Stimulated activated CD4-positive, alpha-beta T cell treated with anti-CD3 and anti-CD28 coated beads, Interleukin-15, amount 100 ng/mL, for 24 hours (primary cell): ENCODE data around the gene RALGAPA2.

Source experiments
- DNase-seq: peaks from one replicate; pipeline ENCODE4 v3.0.0-alpha.2; 2020

The RALGAPA2 gene

GRCh38 chr20:20712474-20713243, at the start of gene RALGAPA2:
TSS of gene RALGAPA2 (minus strand) at chr20:20712644. CDS start at chr20:20712480, 164 bp downstream.
- DNase-seq, result peak; percentile 97

GRCh38 chr20:20761301-20761700, 48.9 kb upstream of the RALGAPA2 start:
- no peak for DNase-seq

- DNase-seq, result no peak
Observed at GRCh38 chr20:20759132-20759531, 46.7 kb upstream of the RALGAPA2 start.

GRCh38 chr20:20755674-20756319, 43.4 kb upstream of the RALGAPA2 start:
- DNase-seq, result no peak

GRCh38 chr20:20755231-20755630, 42.8 kb upstream of the RALGAPA2 start:
- DNase-seq, result no peak

GRCh38 chr20:20754714-20755113, 42.3 kb upstream of the RALGAPA2 start:
- DNase-seq, result no peak

GRCh38 chr20:20752712-20753111, 40.3 kb upstream of the RALGAPA2 start:
- DNase-seq, result no peak

GRCh38 chr20:20747298-20747697, 34.9 kb upstream of the RALGAPA2 start:
- DNase-seq, result no peak

GRCh38 chr20:20744170-20744725, 31.8 kb upstream of the RALGAPA2 start:
- no peak for DNase-seq

- DNase-seq, result no peak
Observed at GRCh38 chr20:20743511-20744169, 31.2 kb upstream of the RALGAPA2 start.

- no peak for DNase-seq
Observed at GRCh38 chr20:20741087-20742045, 28.9 kb upstream of the RALGAPA2 start.

GRCh38 chr20:20740541-20740940, 28.1 kb upstream of the RALGAPA2 start:
- no peak for DNase-seq

- DNase-seq, result no peak
Observed at GRCh38 chr20:20737158-20737557, 24.7 kb upstream of the RALGAPA2 start.

- no peak for DNase-seq
Observed at GRCh38 chr20:20736303-20736702, 23.9 kb upstream of the RALGAPA2 start.

- peak; percentile 33 for DNase-seq
Observed at GRCh38 chr20:20734475-20734948, 22.1 kb upstream of the RALGAPA2 start.

- no peak for DNase-seq
Observed at GRCh38 chr20:20733943-20734342, 21.5 kb upstream of the RALGAPA2 start.

GRCh38 chr20:20732641-20733040, 20.2 kb upstream of the RALGAPA2 start:
- DNase-seq, result no peak

GRCh38 chr20:20731945-20732296, 19.5 kb upstream of the RALGAPA2 start:
- no peak for DNase-seq

- DNase-seq, result no peak
Observed at GRCh38 chr20:20731000-20731944, 18.8 kb upstream of the RALGAPA2 start.

GRCh38 chr20:20729563-20729962, 17.1 kb upstream of the RALGAPA2 start:
- DNase-seq, result no peak

GRCh38 chr20:20721489-20721888, 9.0 kb upstream of the RALGAPA2 start:
- DNase-seq, result no peak
